Measurements from ENCODE around the gene ATF4.

The ATF4 gene

DNA sequence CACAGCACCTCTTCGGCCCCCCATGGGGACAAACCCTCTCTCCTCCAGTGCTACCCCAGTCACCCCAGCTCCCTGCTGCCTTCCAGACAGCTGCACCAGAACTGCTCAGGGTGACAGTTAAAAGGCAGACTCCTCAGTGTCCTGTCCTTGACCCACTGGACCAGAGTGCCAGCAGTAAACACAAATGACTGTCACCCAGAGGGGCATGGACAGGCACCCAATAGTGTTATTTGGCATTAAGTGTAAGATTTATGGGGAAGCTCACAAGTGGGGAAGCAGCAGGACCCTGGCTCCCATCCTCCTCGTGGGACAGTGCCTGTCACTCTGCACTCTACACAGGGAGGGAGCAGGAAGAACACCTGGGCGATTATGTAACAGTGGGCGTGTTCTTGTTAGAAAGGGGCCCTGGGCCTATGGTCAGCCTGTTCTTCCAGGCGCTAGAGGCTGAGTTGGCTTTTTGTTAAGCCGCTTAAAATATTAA is 7.2 kb downstream of the ATF4 start:
- TF ChIP-seq ISL1 (CRISPR knock-in tag; IDR thresholded peaks at IDR 0.05) (no peak), ZFP30 (CRISPR knock-in tag; IDR thresholded peaks at IDR 0.05) (no peak), BACH2 (CRISPR knock-in tag; IDR thresholded peaks at IDR 0.05; ENCODE audit: borderline replicate concordance) (no peak)
- TF ChIP-seq, protein P1, sequence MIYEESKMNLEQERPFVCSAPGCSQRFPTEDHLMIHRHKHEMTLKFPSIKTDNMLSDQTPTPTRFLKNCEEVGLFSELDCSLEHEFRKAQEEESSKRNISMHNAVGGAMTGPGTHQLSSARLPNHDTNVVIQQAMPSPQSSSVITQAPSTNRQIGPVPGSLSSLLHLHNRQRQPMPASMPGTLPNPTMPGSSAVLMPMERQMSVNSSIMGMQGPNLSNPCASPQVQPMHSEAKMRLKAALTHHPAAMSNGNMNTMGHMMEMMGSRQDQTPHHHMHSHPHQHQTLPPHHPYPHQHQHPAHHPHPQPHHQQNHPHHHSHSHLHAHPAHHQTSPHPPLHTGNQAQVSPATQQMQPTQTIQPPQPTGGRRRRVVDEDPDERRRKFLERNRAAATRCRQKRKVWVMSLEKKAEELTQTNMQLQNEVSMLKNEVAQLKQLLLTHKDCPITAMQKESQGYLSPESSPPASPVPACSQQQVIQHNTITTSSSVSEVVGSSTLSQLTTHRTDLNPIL (CRISPR knock-in tag; IDR thresholded peaks at IDR 0.05; ENCODE audit: low read depth): no peak
- ATAC-seq: no peak

DNA sequence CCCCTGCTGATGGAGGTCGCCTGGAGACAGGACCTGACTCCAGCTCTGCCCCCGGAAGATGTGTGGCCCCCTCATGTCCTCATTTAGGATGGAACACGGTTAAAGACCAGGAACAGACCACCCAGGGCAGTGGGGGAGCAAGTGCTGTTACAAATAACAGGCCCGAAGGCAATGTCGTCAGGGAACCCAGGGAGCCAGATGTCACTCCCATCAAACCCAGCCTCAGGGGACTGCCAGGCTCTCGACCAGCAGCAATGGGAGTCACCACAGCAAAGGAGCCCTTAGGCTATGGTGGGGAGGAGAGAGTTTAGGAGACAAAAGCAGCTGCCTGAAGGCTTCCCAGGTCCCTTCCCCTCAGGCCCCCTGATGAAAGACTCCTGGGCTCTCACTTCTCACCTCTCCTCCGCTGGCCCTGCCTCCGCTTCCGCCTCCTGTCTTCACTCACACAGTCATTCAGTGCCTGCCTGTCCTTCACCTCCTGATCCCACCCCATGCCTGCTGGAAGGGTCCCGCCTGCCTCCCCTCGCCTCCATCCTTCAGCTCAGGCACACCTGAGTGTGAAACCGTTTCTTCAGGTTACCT is 7.8 kb downstream of the ATF4 start:
- ATAC-seq: no peak
- no peak for TF ChIP-seq ZFP3 (CRISPR knock-in tag; IDR thresholded peaks at IDR 0.05)
- TF ChIP-seq PATZ1 (CRISPR knock-in tag; IDR thresholded peaks at IDR 0.05; ENCODE audit: borderline replicate concordance): no peak
- no peak for TF ChIP-seq SNAI2 (CRISPR knock-in tag; IDR thresholded peaks at IDR 0.05)
- no peak for TF ChIP-seq CSDC2 (CRISPR knock-in tag; IDR thresholded peaks at IDR 0.05)
- TF ChIP-seq BACH2 (CRISPR knock-in tag; IDR thresholded peaks at IDR 0.05; ENCODE audit: borderline replicate concordance): no peak

GRCh38 chr22:39528681-39529486 is 8.5 kb downstream of the ATF4 start:
- TF ChIP-seq TCF4 (CRISPR knock-in tag; IDR thresholded peaks at IDR 0.05; ENCODE audit: borderline replicate concordance) (no peak), TOX (CRISPR knock-in tag; IDR thresholded peaks at IDR 0.05; ENCODE audit: borderline replicate concordance) (no peak), BACH2 (CRISPR knock-in tag; IDR thresholded peaks at IDR 0.05; ENCODE audit: borderline replicate concordance) (no peak), PATZ1 (CRISPR knock-in tag; IDR thresholded peaks at IDR 0.05; ENCODE audit: borderline replicate concordance) (no peak), OSR1 (CRISPR knock-in tag; IDR thresholded peaks at IDR 0.05) (no peak)
- ATAC-seq: peak; percentile 34

DNA sequence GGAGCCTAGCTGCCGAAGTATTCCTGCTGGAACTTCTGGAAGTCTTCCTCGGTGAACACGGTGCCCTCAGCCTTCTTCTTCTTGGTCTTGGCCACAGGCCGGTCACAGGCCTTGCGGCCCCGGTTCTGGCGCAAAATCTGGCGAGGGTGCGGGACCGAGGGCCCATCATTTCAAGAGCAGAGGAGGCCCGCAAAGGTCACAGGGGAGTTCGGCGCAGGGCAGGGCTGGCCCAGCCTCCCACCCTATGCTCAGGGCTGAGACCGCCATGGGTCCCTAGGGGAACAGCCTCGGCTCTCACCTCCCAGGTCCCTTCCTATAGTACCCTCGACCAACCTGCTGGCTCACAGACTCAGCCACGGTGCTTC is 9.1 kb downstream of the ATF4 start:
- TF ChIP-seq ISL1 (CRISPR knock-in tag; IDR thresholded peaks at IDR 0.05) (no peak), PPARA (CRISPR knock-in tag; IDR thresholded peaks at IDR 0.05; ENCODE audit: borderline replicate concordance) (no peak), ZFP30 (CRISPR knock-in tag; IDR thresholded peaks at IDR 0.05) (no peak), PATZ1 (CRISPR knock-in tag; IDR thresholded peaks at IDR 0.05; ENCODE audit: borderline replicate concordance) (no peak), ESRRG (CRISPR knock-in tag; IDR thresholded peaks at IDR 0.05) (no peak), ZNF565 (CRISPR knock-in tag; conservative IDR thresholded peaks at IDR 0.05; ENCODE audit: low read depth) (no peak), TOX (CRISPR knock-in tag; IDR thresholded peaks at IDR 0.05; ENCODE audit: borderline replicate concordance) (no peak), CSRNP3 (CRISPR knock-in tag; IDR thresholded peaks at IDR 0.05) (no peak), ZNF70 (CRISPR knock-in tag; IDR thresholded peaks at IDR 0.05) (no peak), GLIS3 (CRISPR knock-in tag; IDR thresholded peaks at IDR 0.05) (no peak), ZC3H10 (CRISPR knock-in tag; IDR thresholded peaks at IDR 0.05) (no peak), CSDC2 (CRISPR knock-in tag; IDR thresholded peaks at IDR 0.05) (no peak), TCF4 (CRISPR knock-in tag; IDR thresholded peaks at IDR 0.05; ENCODE audit: borderline replicate concordance) (no peak)
- TF ChIP-seq, protein P2, sequence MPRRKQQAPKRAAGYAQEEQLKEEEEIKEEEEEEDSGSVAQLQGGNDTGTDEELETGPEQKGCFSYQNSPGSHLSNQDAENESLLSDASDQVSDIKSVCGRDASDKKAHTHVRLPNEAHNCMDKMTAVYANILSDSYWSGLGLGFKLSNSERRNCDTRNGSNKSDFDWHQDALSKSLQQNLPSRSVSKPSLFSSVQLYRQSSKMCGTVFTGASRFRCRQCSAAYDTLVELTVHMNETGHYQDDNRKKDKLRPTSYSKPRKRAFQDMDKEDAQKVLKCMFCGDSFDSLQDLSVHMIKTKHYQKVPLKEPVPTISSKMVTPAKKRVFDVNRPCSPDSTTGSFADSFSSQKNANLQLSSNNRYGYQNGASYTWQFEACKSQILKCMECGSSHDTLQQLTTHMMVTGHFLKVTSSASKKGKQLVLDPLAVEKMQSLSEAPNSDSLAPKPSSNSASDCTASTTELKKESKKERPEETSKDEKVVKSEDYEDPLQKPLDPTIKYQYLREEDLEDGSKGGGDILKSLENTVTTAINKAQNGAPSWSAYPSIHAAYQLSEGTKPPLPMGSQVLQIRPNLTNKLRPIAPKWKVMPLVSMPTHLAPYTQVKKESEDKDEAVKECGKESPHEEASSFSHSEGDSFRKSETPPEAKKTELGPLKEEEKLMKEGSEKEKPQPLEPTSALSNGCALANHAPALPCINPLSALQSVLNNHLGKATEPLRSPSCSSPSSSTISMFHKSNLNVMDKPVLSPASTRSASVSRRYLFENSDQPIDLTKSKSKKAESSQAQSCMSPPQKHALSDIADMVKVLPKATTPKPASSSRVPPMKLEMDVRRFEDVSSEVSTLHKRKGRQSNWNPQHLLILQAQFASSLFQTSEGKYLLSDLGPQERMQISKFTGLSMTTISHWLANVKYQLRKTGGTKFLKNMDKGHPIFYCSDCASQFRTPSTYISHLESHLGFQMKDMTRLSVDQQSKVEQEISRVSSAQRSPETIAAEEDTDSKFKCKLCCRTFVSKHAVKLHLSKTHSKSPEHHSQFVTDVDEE (CRISPR knock-in tag; IDR thresholded peaks at IDR 0.05): no peak
- ATAC-seq: no peak
